HG03060 (cell line): ENCODE measurements around the gene NKIRAS1.
"Not testable (repeated sequence)": the region's sequence is repeated elsewhere in the genome, so short reads cannot be mapped to it uniquely, and the experiment has no call there.

Source experiments
- ATAC-seq: cut with Tn5 transposase; IDR thresholded peaks from one replicate; pipeline ENCODE4 v1.9.1; 2021; ENCODE audit warnings: low read depth, moderate number of reproducible peaks; ENCODE audit not compliant: unreplicated experiment

Gene NKIRAS1

GRCh38 chr3:23911397-23911796 is 5.4 kb downstream of the NKIRAS1 start:
- ATAC-seq: no peak

DNA sequence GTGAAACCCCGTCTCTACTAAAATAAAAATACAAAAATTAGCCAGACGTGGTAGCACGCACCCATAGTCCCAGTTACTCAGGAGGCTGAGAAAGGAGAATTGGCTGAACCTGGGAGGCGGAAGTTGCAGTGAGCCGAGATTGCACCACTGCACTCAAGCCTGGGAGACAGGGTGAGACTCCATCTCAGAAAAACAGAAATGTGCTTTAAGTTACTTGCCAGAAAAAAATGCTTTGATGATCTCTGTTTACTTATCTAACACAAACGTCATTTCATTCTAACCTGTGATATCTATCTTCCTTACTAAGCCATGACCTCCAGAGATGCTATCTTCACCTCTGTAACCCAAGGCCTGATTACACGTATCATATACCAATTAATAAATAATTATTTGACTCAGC is 7.4 kb downstream of the NKIRAS1 start:
- no peak for ATAC-seq

- ATAC-seq: no peak
These were observed 12.2 kb downstream of the NKIRAS1 start for GRCh38 chr3:23904545-23904944.

GRCh38 chr3:23900744-23901143 is 16.0 kb downstream of the NKIRAS1 start:
- ATAC-seq: no peak

- no peak for ATAC-seq
These were observed 21.6 kb downstream of the NKIRAS1 start for GRCh38 chr3:23895181-23895580.

DNA sequence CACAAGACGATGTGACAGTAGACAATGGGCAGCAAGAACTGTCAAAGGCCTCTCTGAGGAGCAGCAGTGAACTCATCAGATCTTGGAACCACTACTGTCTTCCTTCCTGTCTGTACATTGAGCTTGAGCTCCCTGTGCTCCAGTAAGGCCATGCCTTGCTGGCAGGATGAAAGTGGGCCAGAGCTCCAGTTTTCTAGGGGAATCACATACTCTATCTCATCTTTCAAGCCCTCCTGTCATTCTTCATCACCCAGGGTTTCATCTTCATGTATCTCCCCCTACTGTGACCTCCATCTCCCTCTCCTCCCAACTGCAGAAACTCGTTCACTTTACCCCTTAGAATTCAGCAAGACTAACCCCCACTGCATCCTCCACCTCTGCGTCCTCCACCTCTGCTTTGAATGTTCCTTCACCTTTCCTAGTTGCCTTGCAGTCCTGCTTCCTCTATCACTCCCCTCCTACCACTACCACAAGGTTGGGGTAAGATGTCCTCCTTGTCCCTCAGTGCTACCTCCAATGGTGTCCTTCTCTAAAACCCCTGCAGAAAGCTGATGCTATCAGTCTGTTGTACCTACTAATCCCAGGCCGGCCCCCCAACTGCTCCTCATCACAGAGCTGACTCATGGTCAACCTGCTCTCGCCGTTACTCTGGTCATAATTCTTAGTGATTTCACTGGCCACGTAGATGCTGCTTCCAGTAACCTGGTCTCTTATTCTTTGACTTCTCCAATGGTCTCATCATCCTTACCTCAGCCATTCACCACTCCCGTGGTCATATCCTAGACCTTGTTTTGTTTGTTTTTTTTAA is 22.3 kb downstream of the NKIRAS1 start:
- ATAC-seq: no peak

GRCh38 chr3:23889950-23890349 is 26.8 kb downstream of the NKIRAS1 start:
- ATAC-seq: no peak

GRCh38 chr3:23889386-23889785 is 27.4 kb downstream of the NKIRAS1 start:
- no peak for ATAC-seq

DNA sequence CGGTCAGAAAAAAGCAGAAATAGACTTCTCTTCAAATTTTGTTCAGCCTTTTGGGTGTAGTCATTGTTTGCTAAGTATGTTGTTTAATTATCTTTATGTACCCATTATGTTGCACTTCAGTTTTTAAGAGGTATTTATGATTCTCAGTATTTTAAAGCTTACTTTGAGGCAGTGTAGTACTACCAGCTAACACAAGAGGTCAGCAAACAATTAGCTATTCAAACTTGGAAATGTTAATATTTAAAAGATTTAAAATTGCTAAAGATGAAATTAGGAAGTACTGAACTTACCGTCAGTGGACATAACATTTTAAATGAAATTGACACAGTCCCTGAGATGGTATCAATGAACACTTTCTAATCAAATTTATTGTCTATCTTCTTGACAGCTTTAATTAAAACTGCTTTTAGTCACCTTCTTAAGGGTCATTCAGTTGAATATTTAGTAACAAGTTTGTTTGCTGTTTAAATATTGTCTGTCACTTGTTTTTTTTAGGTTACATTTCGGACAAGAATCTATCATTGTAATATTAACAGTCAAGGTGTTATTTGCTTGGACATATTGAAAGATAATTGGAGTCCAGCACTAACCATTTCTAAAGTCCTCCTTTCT is 28.1 kb downstream of the NKIRAS1 start:
- ATAC-seq: no peak

GRCh38 chr3:23886311-23886710 is 30.5 kb downstream of the NKIRAS1 start:
- ATAC-seq: no peak

GRCh38 chr3:23885210-23885609 is 31.6 kb downstream of the NKIRAS1 start:
- ATAC-seq: no peak

DNA sequence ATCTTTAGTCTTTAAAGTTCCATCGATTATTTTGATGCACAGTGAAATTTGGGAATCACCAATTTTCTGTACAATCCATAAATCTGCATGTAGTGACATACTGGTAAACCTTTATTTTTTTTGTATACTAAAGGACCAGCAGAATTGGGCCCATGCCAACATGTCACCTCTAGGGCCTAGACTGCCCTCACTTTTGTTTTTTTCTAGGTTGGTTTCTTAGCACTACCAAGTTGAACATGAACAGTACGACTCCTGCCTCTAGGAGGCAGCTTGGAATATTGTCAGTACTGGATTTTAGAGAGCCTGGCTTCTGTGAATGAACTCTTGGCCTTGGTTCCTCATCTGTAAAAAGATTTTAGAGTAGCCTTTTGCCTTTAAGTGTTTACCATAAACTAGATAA is 32.3 kb downstream of the NKIRAS1 start:
- no peak for ATAC-seq

- no peak for ATAC-seq
These were observed 34.3 kb downstream of the NKIRAS1 start for GRCh38 chr3:23882487-23882918.

GRCh38 chr3:23881993-23882392 is 34.8 kb downstream of the NKIRAS1 start:
- ATAC-seq: not testable (repeated sequence)

GRCh38 chr3:23880703-23881339 is 36.0 kb downstream of the NKIRAS1 start:
- ATAC-seq: no peak

DNA sequence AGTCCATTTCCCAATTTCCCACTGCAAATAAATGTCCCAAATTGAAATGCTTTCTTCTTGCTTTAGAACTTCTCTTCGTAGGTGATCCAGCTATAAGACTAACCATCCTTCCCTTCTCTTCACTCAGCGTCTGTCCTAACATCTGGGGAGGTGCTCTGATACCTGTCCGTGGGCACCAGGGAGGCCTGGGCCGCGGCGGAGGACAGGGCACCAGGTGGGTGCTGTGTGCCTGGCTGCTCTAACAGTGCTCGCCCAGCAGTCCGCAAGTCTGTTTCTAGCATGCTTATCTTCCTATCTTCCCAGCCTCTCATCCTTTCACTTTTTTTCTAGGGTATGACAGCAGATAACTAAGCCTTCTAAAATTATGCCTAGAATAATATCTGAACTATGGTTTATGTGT is 37.3 kb downstream of the NKIRAS1 start:
- no peak for ATAC-seq

GRCh38 chr3:23877329-23877980 is 39.3 kb downstream of the NKIRAS1 start:
- no peak for ATAC-seq

- ATAC-seq: no peak
These were observed 39.9 kb downstream of the NKIRAS1 start for GRCh38 chr3:23876923-23877322.

DNA sequence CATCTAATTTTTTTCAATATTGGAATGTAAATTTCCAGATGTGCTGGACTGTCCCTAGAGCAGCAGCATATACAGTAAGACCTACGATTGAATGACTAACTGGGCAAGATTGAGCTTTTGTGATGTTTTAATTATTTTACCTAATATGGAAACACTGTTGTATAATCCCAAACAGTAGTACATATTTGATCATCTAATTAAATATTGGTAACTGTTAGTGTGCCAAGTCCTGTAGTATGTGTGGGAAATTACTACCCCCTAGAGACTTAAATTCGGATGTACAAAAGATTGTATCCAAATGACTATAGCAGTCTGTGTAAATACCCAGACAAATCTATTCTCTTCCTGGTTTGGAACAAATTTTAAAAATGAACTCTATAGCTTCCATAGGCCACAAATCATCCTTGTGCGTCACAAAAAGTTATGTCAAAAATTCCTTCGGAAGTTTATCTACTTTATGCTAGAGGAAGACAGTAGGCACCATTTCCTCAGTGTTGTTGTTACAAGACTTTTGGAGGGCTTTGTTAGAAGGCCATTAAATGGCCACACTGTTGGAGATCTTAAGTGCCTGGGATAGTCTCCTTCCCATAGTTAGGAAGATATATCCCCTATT is 41.6 kb downstream of the NKIRAS1 start:
- ATAC-seq: no peak

GRCh38 chr3:23874359-23875112 is 42.3 kb downstream of the NKIRAS1 start:
- ATAC-seq: no peak
